ENCODE data around the gene CASZ1.

CASZ1 gene

GRCh38 chr1:10620776-10621175 lies 175.7 kb downstream of the CASZ1 start:
- ChIA-PET CTCF (interaction anchor here (0.8 kb wide), 1 partner anchor 9 kb away, joined by 3 read pairs; no protein-coding TSS in a partner anchor), POLR2A (no interaction called here)
- no peak overlapping the region for H3K4me3 ChIP-seq (ENCODE audit: low read depth, low read length)
- no peak for DNase-seq (ENCODE audit: low read depth, low spot score)
- TF ChIP-seq, protein P1, sequence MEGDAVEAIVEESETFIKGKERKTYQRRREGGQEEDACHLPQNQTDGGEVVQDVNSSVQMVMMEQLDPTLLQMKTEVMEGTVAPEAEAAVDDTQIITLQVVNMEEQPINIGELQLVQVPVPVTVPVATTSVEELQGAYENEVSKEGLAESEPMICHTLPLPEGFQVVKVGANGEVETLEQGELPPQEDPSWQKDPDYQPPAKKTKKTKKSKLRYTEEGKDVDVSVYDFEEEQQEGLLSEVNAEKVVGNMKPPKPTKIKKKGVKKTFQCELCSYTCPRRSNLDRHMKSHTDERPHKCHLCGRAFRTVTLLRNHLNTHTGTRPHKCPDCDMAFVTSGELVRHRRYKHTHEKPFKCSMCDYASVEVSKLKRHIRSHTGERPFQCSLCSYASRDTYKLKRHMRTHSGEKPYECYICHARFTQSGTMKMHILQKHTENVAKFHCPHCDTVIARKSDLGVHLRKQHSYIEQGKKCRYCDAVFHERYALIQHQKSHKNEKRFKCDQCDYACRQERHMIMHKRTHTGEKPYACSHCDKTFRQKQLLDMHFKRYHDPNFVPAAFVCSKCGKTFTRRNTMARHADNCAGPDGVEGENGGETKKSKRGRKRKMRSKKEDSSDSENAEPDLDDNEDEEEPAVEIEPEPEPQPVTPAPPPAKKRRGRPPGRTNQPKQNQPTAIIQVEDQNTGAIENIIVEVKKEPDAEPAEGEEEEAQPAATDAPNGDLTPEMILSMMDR (IDR thresholded peaks at IDR 0.05; ENCODE audit: insufficient read depth, low read length, missing control alignments), result no peak

- ChIA-PET CTCF (no interaction called here), POLR2A (no interaction called here)
- no peak for DNase-seq (ENCODE audit: low read depth, low spot score)
- no peak overlapping the region for H3K4me3 ChIP-seq (ENCODE audit: low read depth, low read length)
- TF ChIP-seq, protein P1 (IDR thresholded peaks at IDR 0.05; ENCODE audit: insufficient read depth, low read length, missing control alignments), result no peak
These were observed 178.2 kb downstream of the CASZ1 start for GRCh38 chr1:10617931-10618885.

GRCh38 chr1:10617318-10617717 lies 179.1 kb downstream of the CASZ1 start:
- no peak overlapping the region for H3K4me3 ChIP-seq (ENCODE audit: low read depth, low read length)
- ChIA-PET POLR2A (no interaction called here), CTCF (no interaction called here)
- TF ChIP-seq, protein P1 (IDR thresholded peaks at IDR 0.05; ENCODE audit: insufficient read depth, low read length, missing control alignments), result no peak
- no peak for DNase-seq (ENCODE audit: low read depth, low spot score)

DNA sequence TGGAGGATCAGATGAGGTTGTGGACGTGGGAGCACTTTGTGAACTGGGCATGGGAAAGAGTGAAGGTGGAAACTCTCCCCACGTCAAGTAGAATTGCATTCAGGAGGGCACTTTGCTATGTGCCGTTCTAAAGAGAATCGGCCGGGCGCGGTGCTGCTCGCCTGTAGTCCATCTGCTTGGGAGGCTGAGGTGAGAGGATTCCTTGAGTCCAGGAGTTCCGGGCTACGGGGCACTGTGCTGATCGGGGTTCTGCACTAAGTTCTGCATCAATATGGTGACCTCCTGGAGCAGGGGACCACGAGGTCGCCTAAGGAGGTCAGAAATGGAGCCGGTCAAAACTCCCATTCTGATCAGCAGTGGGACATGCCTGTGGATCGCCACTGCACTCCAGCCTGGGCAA lies 179.8 kb downstream of the CASZ1 start:
- no peak for DNase-seq (ENCODE audit: low read depth, low spot score)
- no peak overlapping the region for H3K4me3 ChIP-seq (ENCODE audit: low read depth, low read length)
- CTCF ChIA-PET, result no interaction called here
- POLR2A ChIA-PET, result no interaction called here
- TF ChIP-seq, protein P1 (IDR thresholded peaks at IDR 0.05; ENCODE audit: insufficient read depth, low read length, missing control alignments), result no peak

DNA sequence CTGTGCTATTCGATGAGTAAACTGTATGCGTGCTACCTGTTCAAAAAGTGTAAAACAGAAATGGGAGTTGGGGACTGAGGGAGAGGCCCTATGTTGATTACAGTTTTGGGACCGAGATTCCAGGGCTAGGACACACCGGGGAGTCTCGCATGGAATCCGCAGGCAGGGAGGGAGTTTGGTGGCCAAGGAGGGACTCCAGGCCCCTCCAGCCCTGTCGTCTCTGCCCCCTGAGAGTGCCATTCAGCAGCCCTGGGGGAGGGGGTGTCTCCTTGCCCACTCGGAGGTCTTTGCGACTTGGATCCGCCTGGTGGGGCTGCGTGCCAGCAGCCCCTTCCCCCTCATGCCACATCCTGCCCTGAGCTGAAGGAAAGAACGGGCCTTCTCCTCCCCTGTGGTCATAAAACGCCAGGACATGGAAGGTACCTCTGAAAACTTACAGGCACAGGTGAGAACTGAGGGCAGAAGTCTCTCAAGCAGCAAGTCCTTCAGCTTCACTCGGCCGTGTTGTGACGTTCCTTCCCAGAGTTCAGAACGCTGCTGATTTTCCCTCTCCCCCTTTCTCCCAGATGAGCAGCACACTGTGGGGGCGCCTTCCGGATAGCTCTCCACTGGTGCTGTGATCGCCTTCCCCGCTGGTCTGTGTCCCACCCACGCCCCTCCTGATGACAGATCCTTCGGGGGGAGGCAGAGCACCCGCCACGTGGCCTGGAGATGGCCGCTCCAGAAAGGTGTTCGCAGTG lies 180.3 kb downstream of the CASZ1 start:
- ChIA-PET POLR2A (no interaction called here), CTCF (no interaction called here)
- TF ChIP-seq, protein P1 (IDR thresholded peaks at IDR 0.05; ENCODE audit: insufficient read depth, low read length, missing control alignments), result no peak
- DNase-seq (ENCODE audit: low read depth, low spot score), result no peak
- no peak overlapping the region for H3K4me3 ChIP-seq (ENCODE audit: low read depth, low read length)

GRCh38 chr1:10615332-10615731 lies 181.1 kb downstream of the CASZ1 start:
- CTCF ChIA-PET, result no interaction called here
- POLR2A ChIA-PET, result no interaction called here

More at GRCh38 chr1:10615332-10615731, 181.1 kb downstream of the CASZ1 start:
- no peak for DNase-seq (ENCODE audit: low read depth, low spot score)
- TF ChIP-seq, protein P1 (IDR thresholded peaks at IDR 0.05; ENCODE audit: insufficient read depth, low read length, missing control alignments), result no peak
- no peak overlapping the region for H3K4me3 ChIP-seq (ENCODE audit: low read depth, low read length)

Data from AG04449 (cell line).